ENCODE data around the gene CACNA2D3.

The CACNA2D3 gene

GRCh38 chr3:54962200-54962599, 839.8 kb downstream of the CACNA2D3 start:
- no peaks in the 10 kb centered on the region for H3K9me3 ChIP-seq (ENCODE audit: insufficient read depth, low read length)
- no peak overlapping the region for H2AFZ ChIP-seq (ENCODE audit: low read depth, low read length, severe bottlenecking)
- H3F3A ChIP-seq (ENCODE audit: insufficient read depth), result no peaks in the 10 kb centered on the region
- no peak overlapping the region for H3K9ac ChIP-seq (ENCODE audit: low read length)
- no peaks in the 10 kb centered on the region for H3K79me2 ChIP-seq (ENCODE audit: insufficient read depth, low read length)
- no peaks in the 10 kb centered on the region for H3K9me2 ChIP-seq (replicated peaks; ENCODE audit: insufficient read depth, low read length)
- no peak overlapping the region for H3K27ac ChIP-seq (ENCODE audit: low read depth, low read length)
- H3K36me3 ChIP-seq (ENCODE audit: low read length), result no peaks in the 10 kb centered on the region
- H4K20me1 ChIP-seq (ENCODE audit: low read depth, low read length), result no peaks in the 10 kb centered on the region
- TF ChIP-seq EZH2phosphoT487 (conservative IDR thresholded peaks at IDR 0.05; ENCODE audit: low read length), result no peak
- TF ChIP-seq CTCF (IDR thresholded peaks at IDR 0.05; ENCODE audit: insufficient read depth, low read length, poor library complexity, severe bottlenecking), result no peak
- H3K4me2 ChIP-seq (ENCODE audit: low read depth, low read length, poor library complexity, severe bottlenecking), result no peak overlapping the region
- no peak overlapping the region for H3K4me3 ChIP-seq (ENCODE audit: insufficient read depth, low read length, poor library complexity, severe bottlenecking)
- no peaks in the 10 kb centered on the region for H3K27me3 ChIP-seq (ENCODE audit: low read length)

GRCh38 chr3:54963641-54964040, 841.3 kb downstream of the CACNA2D3 start:
- H3K4me2 ChIP-seq (ENCODE audit: low read depth, low read length, poor library complexity, severe bottlenecking), result no peak overlapping the region
- no peaks in the 10 kb centered on the region for H3K9me3 ChIP-seq (ENCODE audit: insufficient read depth, low read length)
- H4K20me1 ChIP-seq (ENCODE audit: low read depth, low read length), result no peaks in the 10 kb centered on the region
- H3K9me2 ChIP-seq (replicated peaks; ENCODE audit: insufficient read depth, low read length), result no peaks in the 10 kb centered on the region
- H3K79me2 ChIP-seq (ENCODE audit: insufficient read depth, low read length), result no peaks in the 10 kb centered on the region
- H3K9ac ChIP-seq (ENCODE audit: low read length), result no peak overlapping the region
- H3K27ac ChIP-seq (ENCODE audit: low read depth, low read length), result no peak overlapping the region
- no peak overlapping the region for H3K4me3 ChIP-seq (ENCODE audit: insufficient read depth, low read length, poor library complexity, severe bottlenecking)
- no peak for TF ChIP-seq EZH2phosphoT487 (conservative IDR thresholded peaks at IDR 0.05; ENCODE audit: low read length)
- no peak for TF ChIP-seq CTCF (IDR thresholded peaks at IDR 0.05; ENCODE audit: insufficient read depth, low read length, poor library complexity, severe bottlenecking)
- H3F3A ChIP-seq (ENCODE audit: insufficient read depth), result no peaks in the 10 kb centered on the region
- H2AFZ ChIP-seq (ENCODE audit: low read depth, low read length, severe bottlenecking), result no peak overlapping the region
- H3K27me3 ChIP-seq (ENCODE audit: low read length), result no peaks in the 10 kb centered on the region; the same call in 1 of the 2 replicates
- no peaks in the 10 kb centered on the region for H3K36me3 ChIP-seq (ENCODE audit: low read length)

- Histone ChIP-seq H3K79me2 (ENCODE audit: insufficient read depth, low read length) (no peaks in the 10 kb centered on the region), H3K27ac (ENCODE audit: low read depth, low read length) (no peak overlapping the region), H3K9me2 (replicated peaks; ENCODE audit: insufficient read depth, low read length) (no peaks in the 10 kb centered on the region), H3K27me3 (ENCODE audit: low read length) (no peaks in the 10 kb centered on the region; the same call in 1 of the 2 replicates), H3F3A (ENCODE audit: insufficient read depth) (no peaks in the 10 kb centered on the region), H2AFZ (ENCODE audit: low read depth, low read length, severe bottlenecking) (no peak overlapping the region), H3K9ac (ENCODE audit: low read length) (no peak overlapping the region), H4K20me1 (ENCODE audit: low read depth, low read length) (no peaks in the 10 kb centered on the region), H3K4me3 (ENCODE audit: insufficient read depth, low read length, poor library complexity, severe bottlenecking) (no peak overlapping the region), H3K9me3 (ENCODE audit: insufficient read depth, low read length) (no peaks in the 10 kb centered on the region), H3K4me2 (ENCODE audit: low read depth, low read length, poor library complexity, severe bottlenecking) (no peak overlapping the region), H3K36me3 (ENCODE audit: low read length) (no peaks in the 10 kb centered on the region)
- TF ChIP-seq EZH2phosphoT487 (conservative IDR thresholded peaks at IDR 0.05; ENCODE audit: low read length) (no peak), CTCF (IDR thresholded peaks at IDR 0.05; ENCODE audit: insufficient read depth, low read length, poor library complexity, severe bottlenecking) (no peak)
Observed at GRCh38 chr3:54964081-54964480, 841.7 kb downstream of the CACNA2D3 start.

All from SU-DHL-6 (cell line).